HepG2 (cell line): Measurements from ENCODE around the gene AHRR. TPM values are rescaled to one million over a fixed set of nuclear protein-coding genes. Genes with fewer than 3 reads are reported as not detected.

Experiments
- ATAC-seq: fragments of 200-7000 bp; cut with Tn5 transposase; 3 replicates; pipeline ENCODE4 v1.9.1; 2020; ENCODE audit warnings: mild to moderate bottlenecking, moderate library complexity
- BruUV-seq: library from RNA; stranded (reverse); fragments of 400-500 nt; replicated peaks from 2 replicates; lab custom pipeline; 2021; lab: Mats Ljungman, UMichigan
- CTCF ChIA-PET: fragments of 300-600 bp; formaldehyde crosslinking; extraction: SDS; loops from one replicate; lab custom pipeline; 2021; ENCODE audit warnings: low total read pairs, inconsistent platforms, low intra/inter-chr PET ratio; lab: Yijun Ruan, JAX
- POLR2A ChIA-PET: fragments of 350-600 bp; sonication (Branson Sonifier 250); formaldehyde crosslinking; loops from one replicate; lab custom pipeline; 2020; ENCODE audit warnings: antibody characterized with exemption, inconsistent platforms; lab: Yijun Ruan, JAX
- DNase-seq: peaks from one replicate; pipeline ENCODE4 v3.0.0-alpha.2; 2015; ENCODE audit warnings: low spot score
- FAIRE-seq: peaks from 3 replicates; lab custom pipeline; 2011; peaks lifted over from hg19 to GRCh38; lab: Jason Lieb, UNC
- H2AFZ ChIP-seq: one replicate; pipeline ENCODE4 v1.6.1; 2011; ENCODE audit warnings: low read length, inconsistent platforms
- H3K27ac ChIP-seq: fragments of 300-600 bp; 3 replicates; pipeline ENCODE4 v1.8.0; 2011; ENCODE audit warnings: mixed run types, mild to moderate bottlenecking, mixed read lengths, low read length, inconsistent platforms; ENCODE audit not compliant: insufficient read depth; ENCODE audit errors: extremely low read length
- H3K27me3 ChIP-seq, 2 experiments: fragments of 200-600 bp in 1 of 2; 2 replicates in 1 of 2; 3 replicates in 1 of 2; pipeline versions ENCODE4 v1.6.0 to v1.8.0; 2011; ENCODE audit warnings: low read length in 2 of 2, mild to moderate bottlenecking in 2 of 2, moderate library complexity in 2 of 2, inconsistent platforms in 1 of 2; ENCODE audit not compliant: insufficient read depth in 2 of 2, control insufficient read depth in 1 of 2
- H3K36me3 ChIP-seq, 2 experiments: fragments of 200-600 bp in 1 of 2; replicated peaks in 1 of 2; 2 replicates in 1 of 2; 3 replicates in 1 of 2; pipeline versions ENCODE4 v1.5.1 to v1.8.0; 2011; ENCODE audit warnings: low read length in 2 of 2, inconsistent platforms in 1 of 2; ENCODE audit not compliant: insufficient read depth in 2 of 2, control insufficient read depth in 1 of 2
- H3K4me1 ChIP-seq: 2 replicates; pipeline ENCODE4 v1.5.1; 2012; ENCODE audit warnings: low read length, inconsistent platforms; ENCODE audit not compliant: insufficient read depth
- H3K4me2 ChIP-seq: 2 replicates; pipeline ENCODE4 v1.6.0; 2011; ENCODE audit warnings: low read depth, low read length, inconsistent platforms
- H3K4me3 ChIP-seq, 3 experiments: fragments of 200-600 bp in 1 of 3; sonication (generic), shearing (Covaris generic) in 1 of 3; replicated peaks in 1 of 3; 2 replicates each; pipeline ENCODE4 v1.5.1; 2011 to 2016; ENCODE audit warnings: low read length in 3 of 3, inconsistent platforms in 2 of 3, low read depth in 2 of 3, mild to moderate bottlenecking in 2 of 3, control low read depth in 1 of 3, mixed read lengths in 1 of 3; ENCODE audit not compliant: insufficient read depth in 1 of 3
- H3K79me2 ChIP-seq: one replicate; pipeline ENCODE4 v1.6.1; 2011; ENCODE audit warnings: low read length, inconsistent platforms; ENCODE audit not compliant: insufficient read depth
- H3K9ac ChIP-seq: 2 replicates; pipeline ENCODE4 v1.6.0; 2011; ENCODE audit warnings: mild to moderate bottlenecking, low read depth, low read length, inconsistent platforms; ENCODE audit not compliant: insufficient read depth
- H3K9me3 ChIP-seq: 2 replicates; pipeline ENCODE4 v1.5.1; 2012; ENCODE audit warnings: mild to moderate bottlenecking, low read length
- H4K20me1 ChIP-seq: 2 replicates; pipeline ENCODE4 v1.6.0; 2011; ENCODE audit warnings: inconsistent platforms, mild to moderate bottlenecking, low read length, moderate library complexity; ENCODE audit not compliant: insufficient read depth
- HNRNPLL ChIP-seq: fragments of 200-400 bp; formaldehyde crosslinking; IDR thresholded peaks from 2 replicates; pipeline ENCODE4 v1.6.1; 2017; ENCODE audit warnings: mild to moderate bottlenecking, low read depth, low read length; ENCODE audit not compliant: poor library complexity, severe bottlenecking
- MAFG ChIP-seq: sonication (generic); formaldehyde crosslinking; IDR thresholded peaks from 2 replicates; pipeline ENCODE4 v1.5.1; 2020; ENCODE audit warnings: mild to moderate bottlenecking, missing genetic modification reagents
- MXI1 ChIP-seq: IDR thresholded peaks from 3 replicates; pipeline ENCODE4 v1.6.1; 2012; ENCODE audit warnings: low read depth, low read length, inconsistent platforms, borderline replicate concordance
- ZNF224 ChIP-seq: sonication (generic); formaldehyde crosslinking; IDR thresholded peaks from 2 replicates; pipeline ENCODE4 v1.5.0; 2020; ENCODE audit warnings: mild to moderate bottlenecking, missing genetic modification reagents
- WGBS: methylation state at CpG from one replicate; pipeline ENCODE4 v1.1.6; 2017; ENCODE audit warnings: low lambda C conversion rate; 5-methylcytosine and 5-hydroxymethylcytosine counted together
- in situ Hi-C: cut with HindIII; loops from 2 replicates; pipeline ENCODE4 v1.10.0; 2017; ENCODE audit warnings: low pct_unique_long_range_greater_than_20kb; ENCODE audit not compliant: extremely low pct_ligation_motif_present
- intact Hi-C: fragments of 100-400 bp; cut with micrococcal nuclease; formaldehyde crosslinking; loops from one replicate; pipeline ENCODE4 v1.10.0; 2022; ENCODE audit not compliant: unreplicated experiment
- polyA plus RNA-seq, 8 experiments: library from polyadenylated mRNA; depleted of rRNA in 3 of 8; stranded (reverse) in 7 of 8; unstranded in 1 of 8; fragments of >200 nt; fragmentation: Illumina TruSeq in 4 of 8; extraction: Trizol in 4 of 8; gene quantifications; 2 replicates each; pipeline versions ENCODE4 v1.2.1 to v1.2.3, GENCODE V29; 2011 to 2016; ENCODE audit warnings: low read depth in 4 of 8, missing spikeins in 1 of 8, mixed read lengths in 1 of 8; ENCODE audit not compliant: insufficient read depth in 1 of 8
- total RNA-seq, 5 experiments: library from RNA; depleted of rRNA; stranded (reverse); fragments of >200 nt; fragmentation: Illumina TruSeq; extraction: Trizol; gene quantifications; 2 replicates each; pipeline ENCODE4 v1.2.3, GENCODE V29; 2016; ENCODE audit warnings: low read depth in 1 of 5
- TF ChIP-seq, protein P1 (sequence below): sonication (generic); formaldehyde crosslinking; conservative IDR thresholded peaks from 2 replicates; pipeline ENCODE4 v1.4.0; 2020; ENCODE audit warnings: missing genetic modification reagents
- TF ChIP-seq, protein P2 (sequence below): sonication (generic); formaldehyde crosslinking; IDR thresholded peaks from 2 replicates; pipeline ENCODE4 v1.4.0; 2020; ENCODE audit warnings: missing genetic modification reagents

AHRR gene
- total and polyA plus RNA-seq, 2 of the 13 experiments (the other 11 are each of a cell fraction or from before 2014, with no cell fraction given): 0.28 to 0.35 TPM

DNA sequence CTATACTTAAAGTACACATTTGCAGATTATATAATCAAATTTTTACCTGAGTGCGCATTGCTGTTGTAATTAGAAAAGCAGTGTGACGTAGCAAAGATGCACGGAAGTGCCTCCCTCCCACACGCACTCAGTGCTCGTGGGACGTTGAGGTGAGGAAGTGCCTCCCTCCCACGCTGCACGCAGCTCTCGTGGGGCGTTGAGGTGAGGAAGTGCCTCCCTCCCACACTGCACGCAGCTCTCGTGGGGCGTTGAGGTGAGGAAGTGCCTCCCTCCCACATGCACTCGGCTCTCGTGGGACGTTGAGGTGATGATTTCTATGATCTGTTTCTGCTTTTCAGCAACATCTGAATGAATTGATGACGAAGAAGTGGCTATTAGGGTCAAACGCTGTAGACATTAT is 142.4 kb downstream of the AHRR start (continued):
- TF ChIP-seq, protein P1, sequence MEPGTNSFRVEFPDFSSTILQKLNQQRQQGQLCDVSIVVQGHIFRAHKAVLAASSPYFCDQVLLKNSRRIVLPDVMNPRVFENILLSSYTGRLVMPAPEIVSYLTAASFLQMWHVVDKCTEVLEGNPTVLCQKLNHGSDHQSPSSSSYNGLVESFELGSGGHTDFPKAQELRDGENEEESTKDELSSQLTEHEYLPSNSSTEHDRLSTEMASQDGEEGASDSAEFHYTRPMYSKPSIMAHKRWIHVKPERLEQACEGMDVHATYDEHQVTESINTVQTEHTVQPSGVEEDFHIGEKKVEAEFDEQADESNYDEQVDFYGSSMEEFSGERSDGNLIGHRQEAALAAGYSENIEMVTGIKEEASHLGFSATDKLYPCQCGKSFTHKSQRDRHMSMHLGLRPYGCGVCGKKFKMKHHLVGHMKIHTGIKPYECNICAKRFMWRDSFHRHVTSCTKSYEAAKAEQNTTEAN (CRISPR knock-in tag): no peak
- TF ChIP-seq MAFG (CRISPR knock-in tag) (no peak), MXI1 (no peak), ZNF224 (CRISPR knock-in tag) (no peak)

DNA sequence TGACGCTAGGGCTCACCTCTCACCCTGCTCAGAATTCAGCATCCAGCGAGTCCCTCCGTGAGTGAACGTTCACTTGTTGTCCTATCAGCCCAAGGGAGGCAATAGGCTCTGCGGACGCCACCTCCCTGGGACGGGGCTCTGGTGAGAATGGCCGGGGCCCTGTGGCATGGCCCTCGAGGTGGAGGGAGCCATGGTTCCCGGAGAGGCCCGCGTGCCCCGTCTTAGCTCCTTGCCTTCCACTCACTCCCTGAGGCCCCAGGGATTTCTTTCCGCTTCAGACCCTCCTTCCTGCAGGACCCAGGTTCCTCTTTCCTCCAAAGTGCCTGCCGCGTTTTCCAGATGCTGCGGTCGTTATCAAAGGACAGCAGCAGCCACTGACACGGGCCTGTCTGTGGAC is 142.9 kb downstream of the AHRR start:
- no peaks in the 10 kb centered on the region for H3K9me3 ChIP-seq
- H3K27ac ChIP-seq: no peak overlapping the region
- H3K9ac ChIP-seq: no peak overlapping the region
- H4K20me1 ChIP-seq: no peaks in the 10 kb centered on the region
- H3K27me3 ChIP-seq: no peaks in the 10 kb centered on the region
- H3K79me2 ChIP-seq: no peaks in the 10 kb centered on the region
- no peak overlapping the region for H3K4me3 ChIP-seq
- H3K36me3 ChIP-seq: peaks cover 10 to 26% of the 10 kb centered on the region in 2 experiments; a peak in 3 of 5 replicates
- WGBS: 96% methylated on average over 16 of the region's 19 CpGs
- in situ Hi-C loops (no loop called here), intact Hi-C loops (no loop called here)
- H3K4me2 ChIP-seq: no peak overlapping the region
- CTCF ChIA-PET: no interaction called here
- H3K4me1 ChIP-seq: no peaks in the 10 kb centered on the region
- ATAC-seq (no peak), DNase-seq (no peak), FAIRE-seq (no peak)
- POLR2A ChIA-PET: no interaction called here
- no peak overlapping the region for H2AFZ ChIP-seq
- BruUV-seq: no TSS peak
- TF ChIP-seq HNRNPLL: peak; percentile 8
- TF ChIP-seq, protein P2, sequence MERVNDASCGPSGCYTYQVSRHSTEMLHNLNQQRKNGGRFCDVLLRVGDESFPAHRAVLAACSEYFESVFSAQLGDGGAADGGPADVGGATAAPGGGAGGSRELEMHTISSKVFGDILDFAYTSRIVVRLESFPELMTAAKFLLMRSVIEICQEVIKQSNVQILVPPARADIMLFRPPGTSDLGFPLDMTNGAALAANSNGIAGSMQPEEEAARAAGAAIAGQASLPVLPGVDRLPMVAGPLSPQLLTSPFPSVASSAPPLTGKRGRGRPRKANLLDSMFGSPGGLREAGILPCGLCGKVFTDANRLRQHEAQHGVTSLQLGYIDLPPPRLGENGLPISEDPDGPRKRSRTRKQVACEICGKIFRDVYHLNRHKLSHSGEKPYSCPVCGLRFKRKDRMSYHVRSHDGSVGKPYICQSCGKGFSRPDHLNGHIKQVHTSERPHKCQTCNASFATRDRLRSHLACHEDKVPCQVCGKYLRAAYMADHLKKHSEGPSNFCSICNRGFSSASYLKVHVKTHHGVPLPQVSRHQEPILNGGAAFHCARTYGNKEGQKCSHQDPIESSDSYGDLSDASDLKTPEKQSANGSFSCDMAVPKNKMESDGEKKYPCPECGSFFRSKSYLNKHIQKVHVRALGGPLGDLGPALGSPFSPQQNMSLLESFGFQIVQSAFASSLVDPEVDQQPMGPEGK: no peak
